HG03558 (cell line): ENCODE measurements around the gene STAB1.

ENCODE experiments used
- ATAC-seq: cut with Tn5 transposase; IDR thresholded peaks from one replicate; pipeline ENCODE4 v1.9.1; 2021; ENCODE audit warnings: moderate number of reproducible peaks; ENCODE audit not compliant: unreplicated experiment; ENCODE audit errors: extremely low read depth

The STAB1 gene, protein sequence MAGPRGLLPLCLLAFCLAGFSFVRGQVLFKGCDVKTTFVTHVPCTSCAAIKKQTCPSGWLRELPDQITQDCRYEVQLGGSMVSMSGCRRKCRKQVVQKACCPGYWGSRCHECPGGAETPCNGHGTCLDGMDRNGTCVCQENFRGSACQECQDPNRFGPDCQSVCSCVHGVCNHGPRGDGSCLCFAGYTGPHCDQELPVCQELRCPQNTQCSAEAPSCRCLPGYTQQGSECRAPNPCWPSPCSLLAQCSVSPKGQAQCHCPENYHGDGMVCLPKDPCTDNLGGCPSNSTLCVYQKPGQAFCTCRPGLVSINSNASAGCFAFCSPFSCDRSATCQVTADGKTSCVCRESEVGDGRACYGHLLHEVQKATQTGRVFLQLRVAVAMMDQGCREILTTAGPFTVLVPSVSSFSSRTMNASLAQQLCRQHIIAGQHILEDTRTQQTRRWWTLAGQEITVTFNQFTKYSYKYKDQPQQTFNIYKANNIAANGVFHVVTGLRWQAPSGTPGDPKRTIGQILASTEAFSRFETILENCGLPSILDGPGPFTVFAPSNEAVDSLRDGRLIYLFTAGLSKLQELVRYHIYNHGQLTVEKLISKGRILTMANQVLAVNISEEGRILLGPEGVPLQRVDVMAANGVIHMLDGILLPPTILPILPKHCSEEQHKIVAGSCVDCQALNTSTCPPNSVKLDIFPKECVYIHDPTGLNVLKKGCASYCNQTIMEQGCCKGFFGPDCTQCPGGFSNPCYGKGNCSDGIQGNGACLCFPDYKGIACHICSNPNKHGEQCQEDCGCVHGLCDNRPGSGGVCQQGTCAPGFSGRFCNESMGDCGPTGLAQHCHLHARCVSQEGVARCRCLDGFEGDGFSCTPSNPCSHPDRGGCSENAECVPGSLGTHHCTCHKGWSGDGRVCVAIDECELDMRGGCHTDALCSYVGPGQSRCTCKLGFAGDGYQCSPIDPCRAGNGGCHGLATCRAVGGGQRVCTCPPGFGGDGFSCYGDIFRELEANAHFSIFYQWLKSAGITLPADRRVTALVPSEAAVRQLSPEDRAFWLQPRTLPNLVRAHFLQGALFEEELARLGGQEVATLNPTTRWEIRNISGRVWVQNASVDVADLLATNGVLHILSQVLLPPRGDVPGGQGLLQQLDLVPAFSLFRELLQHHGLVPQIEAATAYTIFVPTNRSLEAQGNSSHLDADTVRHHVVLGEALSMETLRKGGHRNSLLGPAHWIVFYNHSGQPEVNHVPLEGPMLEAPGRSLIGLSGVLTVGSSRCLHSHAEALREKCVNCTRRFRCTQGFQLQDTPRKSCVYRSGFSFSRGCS (N-terminal part only)

DNA sequence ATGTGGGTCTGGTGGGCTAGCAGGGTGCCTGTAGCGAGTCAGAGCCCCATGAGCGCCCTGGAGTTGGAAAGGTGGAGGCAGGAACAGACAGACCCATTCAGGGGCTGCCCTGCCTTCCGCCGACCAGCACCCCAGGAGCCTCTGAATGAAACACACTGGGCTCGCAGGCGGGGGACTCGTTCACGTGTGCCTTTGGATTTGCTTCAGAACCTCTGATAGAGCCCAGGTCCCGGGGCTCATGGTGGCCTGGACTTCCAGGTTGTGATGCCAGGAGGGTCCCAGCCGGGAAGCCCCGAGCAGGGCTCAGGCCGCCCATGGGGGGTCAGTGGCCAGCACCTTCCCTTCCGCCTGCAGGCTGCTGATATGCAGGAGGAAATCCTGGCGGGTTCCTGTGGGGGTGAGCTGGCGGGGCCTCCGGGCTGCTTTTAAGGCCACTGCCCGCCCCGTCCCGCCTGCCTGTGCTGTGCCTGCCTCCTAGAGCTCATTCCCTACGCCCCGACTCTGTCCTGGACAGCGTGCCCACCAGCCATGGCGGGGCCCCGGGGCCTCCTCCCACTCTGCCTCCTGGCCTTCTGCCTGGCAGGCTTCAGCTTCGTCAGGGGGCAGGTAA, at the start of gene STAB1:
TSS of gene STAB1 (plus strand) at position 453 of the 610 bp plus-strand sequence. CDS start at position 529, 76 bp downstream.
- no peak for ATAC-seq

DNA sequence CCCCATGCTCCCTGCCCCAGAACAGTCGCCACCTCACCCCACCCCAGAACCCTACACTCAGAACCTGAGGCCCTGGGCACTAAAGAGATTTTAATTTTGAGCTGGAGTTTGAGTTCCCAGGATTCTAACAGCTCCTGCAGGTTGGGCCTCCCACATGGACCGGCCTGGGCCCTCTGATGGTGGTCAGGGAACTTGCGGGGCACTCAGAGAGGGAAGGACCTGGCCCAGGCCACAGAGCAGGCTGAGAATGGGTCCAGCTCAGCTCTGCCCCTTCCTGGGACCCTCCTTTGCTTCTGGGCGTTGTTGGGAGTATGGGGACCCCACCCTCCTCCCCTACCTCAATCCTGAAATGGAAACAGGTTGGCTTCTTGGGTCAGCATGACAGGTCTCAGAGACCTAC, 49.1 kb upstream of the STAB1 start:
- no peak for ATAC-seq

DNA sequence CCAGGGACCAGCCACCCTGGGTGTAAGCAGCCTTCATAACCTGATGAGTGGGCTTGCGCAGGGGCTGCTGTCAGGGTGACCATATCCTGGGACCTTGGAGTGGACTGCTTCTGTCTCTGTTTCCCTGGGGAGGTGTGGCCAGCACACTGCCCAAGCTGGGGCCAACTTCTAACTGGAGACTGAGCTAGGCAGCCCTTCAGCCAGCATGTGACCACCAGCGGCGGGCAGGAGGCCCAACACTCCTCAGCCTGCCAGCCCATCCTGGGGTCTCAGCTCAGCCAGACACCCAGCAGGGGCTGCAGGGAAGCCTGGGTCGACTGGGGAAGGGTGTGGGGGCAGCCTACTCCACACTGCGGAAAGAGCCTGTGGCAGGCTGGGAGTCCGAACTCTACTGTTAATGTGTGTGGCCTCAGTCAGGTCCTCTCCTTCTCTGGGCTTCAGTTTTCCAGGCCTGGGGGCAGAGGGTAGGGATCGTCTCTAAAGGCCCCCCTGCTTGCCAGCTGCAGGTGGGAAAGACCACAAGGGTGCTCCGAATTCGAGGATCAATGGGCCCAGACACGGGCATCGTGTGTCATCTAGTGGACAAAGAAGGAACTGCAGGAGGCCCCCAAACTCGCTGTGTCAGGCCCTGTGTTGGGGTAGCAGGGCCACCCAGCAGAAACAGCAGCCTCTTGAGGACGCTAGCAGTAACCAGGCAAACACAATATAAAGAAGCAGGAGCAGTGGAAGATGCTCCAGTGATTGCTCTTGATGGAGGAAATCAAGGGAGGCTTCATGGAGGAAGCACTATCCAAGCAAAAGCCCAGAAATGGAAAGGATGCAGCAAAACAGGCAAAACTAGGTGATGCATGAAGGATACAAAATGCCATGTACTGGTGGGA, 48.3 kb upstream of the STAB1 start:
- ATAC-seq: no peak

DNA sequence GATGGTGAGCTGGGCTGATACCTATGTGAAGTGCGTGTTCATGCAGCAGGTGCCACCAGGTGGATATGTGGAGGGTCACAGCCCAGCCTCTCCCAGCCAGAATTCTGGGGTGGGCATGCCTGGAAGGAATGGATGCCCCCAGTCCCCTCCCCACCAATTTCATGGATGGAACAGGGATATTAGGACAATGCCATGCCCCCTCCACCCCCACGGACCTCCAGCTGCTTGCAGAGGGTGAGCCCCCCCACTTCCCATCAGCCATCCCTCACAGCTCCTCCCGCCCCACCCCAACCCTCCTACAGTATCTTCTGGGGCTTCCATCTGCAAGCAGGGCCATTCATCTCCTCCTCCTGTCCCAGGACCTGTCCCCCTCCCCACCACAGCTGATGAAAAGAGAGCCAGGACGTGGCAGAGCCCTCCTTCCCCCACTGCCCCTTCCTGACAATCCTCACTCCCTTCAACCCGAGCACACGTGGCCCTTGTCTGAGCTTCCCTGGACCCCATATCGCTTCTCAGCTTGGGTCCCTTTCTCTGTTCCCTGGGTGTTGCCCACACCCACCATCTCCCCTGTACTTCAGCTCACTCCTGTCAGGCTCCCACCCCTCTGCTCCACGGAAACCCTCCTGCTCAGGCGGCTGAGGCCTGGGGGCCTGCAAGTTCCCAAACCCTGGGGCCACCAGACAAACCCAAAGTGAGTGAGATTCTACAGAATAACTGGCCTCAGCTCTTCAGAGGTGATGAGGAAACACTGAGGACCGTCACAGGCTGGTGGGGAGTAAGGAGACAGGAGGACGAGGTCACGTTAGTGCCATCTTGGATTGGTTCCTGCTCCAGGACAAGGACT, 47.4 kb upstream of the STAB1 start:
- no peak for ATAC-seq

DNA sequence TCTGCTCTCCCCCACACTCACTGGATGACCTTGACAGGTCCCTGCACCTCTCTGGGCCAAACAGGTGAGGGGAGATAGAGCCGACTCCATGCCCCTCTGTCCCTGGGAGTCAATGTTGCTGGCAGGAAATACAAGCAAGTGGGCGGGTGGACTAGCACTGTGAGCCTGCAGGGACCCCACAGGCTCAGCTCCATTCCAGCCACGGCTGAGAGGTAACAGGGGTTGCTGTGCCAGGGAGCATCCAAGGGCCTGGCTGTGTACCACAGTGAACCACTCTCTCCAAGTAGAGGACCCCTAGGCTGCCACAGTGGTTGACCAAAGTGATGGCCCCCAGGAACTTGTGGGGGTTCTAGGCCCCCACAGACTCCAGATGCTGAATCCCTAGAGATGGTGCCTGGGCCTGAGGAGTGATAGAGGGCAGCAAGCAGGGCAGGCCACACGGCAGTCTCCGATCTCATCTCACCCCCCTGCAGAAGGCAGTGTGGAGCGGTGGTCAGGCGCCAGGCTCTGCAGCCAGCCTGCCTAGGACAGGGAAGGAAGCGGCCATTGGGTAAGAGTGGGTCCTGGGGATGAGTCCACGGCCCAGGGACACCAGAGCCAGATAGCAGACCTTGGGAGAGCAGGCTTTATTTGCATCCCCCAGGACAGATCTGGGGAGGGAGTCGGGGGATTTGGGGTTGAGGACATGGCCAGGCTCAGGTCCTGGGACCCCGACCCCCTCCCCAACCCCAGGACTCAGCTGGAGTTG, 44.5 kb upstream of the STAB1 start:
- ATAC-seq: no peak

DNA sequence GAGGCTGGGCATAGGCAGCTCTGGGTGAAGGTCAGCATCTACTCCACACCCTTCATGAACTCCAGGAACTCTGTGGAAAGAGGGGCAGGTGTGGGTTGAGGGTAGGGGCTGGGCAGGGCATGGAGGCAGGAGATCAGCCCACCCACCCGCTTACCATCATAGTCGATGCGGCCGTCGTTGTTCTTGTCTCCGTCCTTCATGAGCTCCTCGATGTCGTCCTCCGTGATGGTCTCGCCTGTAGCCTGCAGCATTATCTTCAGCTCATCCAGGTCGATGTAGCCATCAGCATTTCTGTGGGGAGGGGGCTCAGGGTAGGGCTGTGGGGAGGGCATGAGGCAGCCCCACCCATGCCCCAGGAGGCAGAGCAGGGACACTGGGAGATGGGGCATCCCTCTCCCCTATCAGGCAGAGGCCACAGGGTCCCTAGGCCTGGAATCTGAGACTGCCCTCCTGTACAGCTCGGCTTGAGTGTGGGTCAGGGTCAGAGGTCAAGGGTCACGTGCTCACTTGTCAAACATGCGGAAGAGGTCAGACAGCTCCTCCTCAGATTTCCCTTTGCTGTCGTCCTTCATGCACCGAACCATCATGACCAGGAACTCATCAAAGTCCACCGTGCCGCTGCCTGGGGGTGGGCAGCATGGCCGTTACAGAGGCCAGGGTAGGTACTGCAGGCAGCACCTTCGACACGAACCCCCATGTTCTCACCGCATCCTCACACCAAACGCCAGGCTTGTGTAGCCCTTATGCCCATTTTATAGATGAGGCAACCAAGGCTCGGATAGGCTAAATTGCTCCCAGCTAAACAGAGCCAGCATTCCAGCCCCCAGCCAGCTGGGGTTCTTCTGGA, 43.7 kb upstream of the STAB1 start:
- no peak for ATAC-seq

DNA sequence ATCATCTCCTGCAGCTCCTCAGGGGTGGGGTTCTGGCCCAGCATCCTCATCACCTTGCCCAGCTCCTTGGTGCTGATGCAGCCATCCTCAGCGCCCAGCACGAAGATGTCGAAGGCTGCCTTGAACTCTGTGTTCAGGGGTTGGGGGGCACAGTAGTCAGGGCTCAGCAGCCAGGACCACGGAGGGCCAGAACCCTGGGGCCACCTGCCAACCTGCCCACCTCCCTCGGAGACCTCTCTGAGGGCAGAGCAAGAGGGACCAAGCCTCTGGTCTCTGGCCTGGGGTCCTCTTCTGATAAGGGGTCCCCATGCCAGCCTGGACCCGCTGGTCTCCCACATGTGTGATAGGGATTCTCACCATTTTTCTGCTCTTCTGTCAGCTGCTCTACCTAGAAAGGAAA, 43.0 kb upstream of the STAB1 start:
- ATAC-seq: no peak

DNA sequence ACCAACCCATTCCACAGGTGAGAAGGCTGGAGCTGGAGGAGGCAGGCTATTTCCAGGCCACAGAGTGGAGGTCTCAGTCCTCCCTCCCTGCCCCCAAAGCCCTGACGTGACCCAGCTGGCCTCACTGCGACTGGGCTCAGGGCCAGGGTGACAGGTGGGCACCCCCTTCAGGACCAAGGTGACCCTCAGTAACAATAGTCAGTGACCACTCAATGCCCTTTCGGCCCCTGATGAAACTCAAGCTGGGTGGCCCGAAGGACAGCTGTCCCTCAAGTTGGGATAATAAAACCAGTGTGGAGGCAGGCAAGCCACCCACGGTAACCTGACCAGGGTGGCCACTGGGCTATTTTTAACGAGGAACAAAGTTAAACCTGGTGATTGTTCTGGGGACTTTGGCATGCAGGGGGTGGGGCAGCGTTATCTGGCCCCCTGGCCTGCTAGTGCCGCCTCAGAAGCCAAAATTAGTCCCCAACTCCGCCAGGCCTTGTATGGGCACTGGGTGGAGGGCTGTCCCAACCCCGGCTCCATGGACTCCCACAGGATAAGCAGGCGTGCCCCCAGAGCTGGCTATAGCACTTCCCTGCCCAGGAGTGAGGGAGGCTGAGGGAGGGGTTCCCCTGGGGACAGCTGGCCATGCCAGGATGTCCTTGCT, 42.4 kb upstream of the STAB1 start:
- ATAC-seq: no peak

DNA sequence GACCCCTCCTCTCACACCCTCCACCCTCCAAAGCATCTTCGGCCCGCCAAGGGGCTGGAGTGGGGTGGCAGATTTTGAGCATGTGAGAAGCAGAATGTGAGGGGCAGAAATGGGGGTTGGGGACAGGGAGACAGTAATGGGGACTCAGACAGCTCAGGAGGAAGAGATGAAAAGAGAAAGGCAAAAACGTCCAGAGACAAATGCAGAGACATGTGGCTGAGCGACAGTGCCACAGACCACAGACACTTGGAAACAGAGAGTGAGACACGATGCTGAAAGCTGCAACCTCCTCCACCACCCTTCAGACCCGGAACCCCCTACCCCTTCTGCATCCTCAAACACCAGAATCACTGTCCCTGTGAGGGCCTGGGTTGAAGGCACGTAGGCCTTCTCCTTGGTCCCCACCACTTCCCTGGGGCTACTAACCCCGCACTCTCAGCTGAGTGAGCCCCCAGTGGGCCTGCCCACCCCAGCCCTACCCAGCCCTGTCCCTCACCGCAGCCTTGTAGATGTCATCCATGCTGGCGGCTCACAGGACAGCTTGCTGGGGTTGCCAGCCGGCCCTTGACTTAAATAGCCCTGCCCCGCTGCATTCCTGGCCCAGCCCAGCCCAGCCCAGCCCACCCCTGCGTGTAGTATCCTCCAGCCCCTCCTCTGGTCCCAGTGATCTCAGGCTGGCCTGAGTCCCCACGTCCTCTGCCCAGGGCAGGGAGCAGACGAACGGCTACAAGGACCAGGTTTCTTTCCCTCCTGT, 41.5 kb upstream of the STAB1 start, which contains the start of gene TNNC1:
TSS of gene TNNC1 (minus strand) at position 546 of the 754 bp plus-strand sequence. CDS start at position 520, 26 bp downstream.
- no peak for ATAC-seq

DNA sequence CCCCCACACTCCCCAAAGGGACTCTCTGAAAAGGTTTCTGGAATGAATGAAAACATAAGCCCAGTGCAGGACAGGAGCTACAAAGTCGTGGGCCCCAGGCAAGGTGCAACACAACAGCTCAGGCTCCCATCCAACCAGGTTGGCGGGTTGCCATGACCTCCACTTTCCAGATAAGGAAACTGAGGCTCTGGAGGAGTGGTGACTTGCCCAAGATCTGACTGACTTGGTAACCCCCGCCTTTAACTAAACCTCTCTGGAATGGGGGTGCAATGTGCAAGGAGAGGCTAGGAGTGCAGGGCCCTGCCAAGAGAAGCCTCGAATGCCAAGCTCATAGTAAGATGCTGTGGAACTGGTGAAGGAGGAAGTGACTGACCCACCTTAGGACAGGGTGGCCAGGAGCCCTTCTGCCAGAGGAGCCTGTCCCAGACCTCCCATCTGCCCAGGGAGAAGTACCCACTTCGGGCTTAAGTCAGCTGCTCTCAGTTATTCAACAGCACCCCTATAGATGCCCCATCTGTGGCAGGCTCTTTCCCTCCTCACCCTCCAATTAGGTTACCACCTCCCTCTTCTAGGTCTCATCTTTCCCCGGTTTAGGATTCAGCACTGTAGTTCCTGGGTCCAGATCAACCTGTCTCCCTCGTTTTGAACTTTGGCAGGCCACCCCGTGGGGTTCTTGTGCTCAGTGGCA, 40.7 kb upstream of the STAB1 start:
- no peak for ATAC-seq

DNA sequence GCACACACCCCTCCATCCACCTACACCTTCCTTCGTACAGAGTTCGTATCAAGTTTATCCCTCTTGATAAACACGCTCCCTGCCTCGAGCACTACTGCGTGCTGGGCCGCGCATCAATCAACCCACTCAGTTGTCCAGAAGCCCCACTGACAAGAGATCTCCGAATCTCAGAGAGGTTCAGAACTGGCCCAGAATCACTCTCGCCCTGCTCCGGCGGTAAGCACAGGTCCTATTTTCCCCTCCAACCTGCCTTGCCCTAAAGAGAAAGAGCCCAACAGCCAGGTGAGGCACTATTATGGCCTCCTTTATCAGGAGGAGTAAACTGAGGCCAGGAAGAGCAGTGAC, 40.2 kb upstream of the STAB1 start:
- no peak for ATAC-seq

DNA sequence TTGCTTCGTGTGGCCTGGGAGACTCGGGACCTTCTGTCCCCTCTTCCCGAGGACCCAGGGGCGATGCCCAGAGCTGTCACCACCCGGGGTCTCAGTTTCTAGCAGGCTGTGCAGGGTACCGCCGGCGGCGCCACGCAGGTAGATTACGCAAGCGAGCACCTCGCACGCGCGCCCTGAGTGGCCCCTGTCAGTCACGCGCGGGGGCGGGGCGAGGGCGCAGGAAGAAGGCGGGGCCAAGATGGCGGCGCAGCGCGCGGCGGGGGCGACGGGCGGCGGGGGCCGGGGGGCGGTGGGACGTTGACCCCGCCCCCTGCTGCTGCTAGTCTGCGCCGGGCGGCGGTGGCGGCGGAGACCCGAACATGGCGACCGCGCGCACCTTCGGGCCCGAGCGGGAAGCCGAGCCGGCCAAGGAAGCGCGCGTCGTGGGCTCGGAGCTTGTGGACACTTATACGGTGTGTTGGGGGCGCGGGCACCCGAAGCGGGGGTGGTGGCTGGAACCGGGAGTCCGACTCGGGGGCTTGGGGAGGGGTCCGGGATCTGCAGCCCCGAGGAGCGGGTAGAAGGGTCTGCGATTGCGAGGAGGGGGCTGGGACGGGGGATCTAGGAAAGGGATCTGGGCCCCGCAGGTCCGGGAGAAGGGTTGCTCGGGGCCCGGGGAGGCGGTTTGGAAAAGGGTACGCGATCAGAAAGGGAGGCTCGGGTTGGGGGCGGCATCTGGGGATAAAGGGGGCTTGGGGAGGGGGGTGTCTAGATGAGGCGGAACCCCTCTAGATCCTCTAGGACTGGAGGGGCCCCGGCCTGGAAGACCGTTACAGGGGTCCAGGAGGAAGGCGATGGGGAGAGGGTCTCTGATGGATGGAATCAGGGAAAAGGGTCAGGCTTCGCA, 39.6 kb upstream of the STAB1 start, which contains the start of gene NISCH:
TSS of gene NISCH (plus strand) at position 322 of the 886 bp plus-strand sequence. CDS start at position 360, 38 bp downstream.
- ATAC-seq: peak; percentile 48

DNA sequence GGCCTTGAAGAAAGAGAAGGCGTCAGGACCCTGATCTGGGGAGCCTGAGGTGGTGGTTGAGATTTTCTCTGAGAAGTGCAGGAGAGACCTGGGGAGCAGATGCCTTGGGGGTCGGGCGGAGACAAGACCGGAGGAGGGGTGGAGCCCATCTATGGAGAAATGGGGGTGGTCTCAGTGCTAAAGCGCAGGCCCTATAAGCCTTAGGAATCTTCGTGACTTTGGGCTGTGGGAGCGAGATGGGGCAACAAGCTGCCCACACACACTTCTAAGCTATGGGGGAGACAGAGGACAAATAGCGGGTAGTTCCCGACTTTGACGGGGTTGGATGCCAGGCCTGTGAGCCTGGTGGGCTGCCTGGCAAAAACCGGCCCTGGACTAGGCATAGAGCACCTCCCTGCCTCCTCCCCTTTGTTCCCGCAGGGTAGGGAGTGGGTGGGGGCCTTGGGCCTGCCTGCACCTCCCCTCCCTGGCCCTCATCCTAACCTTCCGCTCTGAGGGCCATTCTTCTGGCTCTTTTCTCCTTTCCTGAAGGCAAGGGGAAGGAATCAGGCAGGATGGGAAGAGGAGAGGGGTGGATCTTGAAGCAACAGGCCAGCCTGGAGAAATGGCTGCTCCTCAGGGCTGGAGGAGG, 38.9 kb upstream of the STAB1 start:
- ATAC-seq: no peak
